B cell (primary cell): ENCODE results near the gene MYLK3. TPM values are rescaled to one million over a fixed set of nuclear protein-coding genes. Genes with fewer than 3 reads are reported as not detected.
A peak's percentile ranks its signal among the peaks of the same experiment; 100 is the strongest.

ENCODE experiments used
- ATAC-seq: fragments of 200-7000 bp; cut with Tn5 transposase; one replicate; pipeline ENCODE4 v1.10.0; 2021; ENCODE audit warnings: low read depth, mild to moderate bottlenecking, moderate number of reproducible peaks, moderate library complexity
- CTCF ChIA-PET: fragments of 350-600 bp; sonication (Branson Sonifier 250); formaldehyde crosslinking; loops from one replicate; lab custom pipeline; 2021; ENCODE audit warnings: antibody characterized with exemption, inconsistent platforms; lab: Charles Lee
- POLR2A ChIA-PET: fragments of 350-600 bp; sonication (Branson Sonifier 250); formaldehyde crosslinking; loops from one replicate; lab custom pipeline; 2021; ENCODE audit warnings: antibody characterized with exemption; lab: Charles Lee
- DNase-seq: peaks from one replicate; pipeline ENCODE4 v3.0.0; 2013
- H2AFZ ChIP-seq: 2 replicates; pipeline ENCODE4 v1.6.1; 2012; ENCODE audit warnings: mild to moderate bottlenecking, low read depth, low read length; ENCODE audit not compliant: insufficient read depth, poor library complexity, severe bottlenecking
- H3K27ac ChIP-seq, 2 donors: 1 replicate in 1 of 2; 2 replicates in 1 of 2; pipeline ENCODE4 v1.5.1; 2012 to 2013; ENCODE audit warnings: low read length in 2 of 2, mild to moderate bottlenecking in 2 of 2, moderate library complexity in 1 of 2
- H3K27me3 ChIP-seq, 4 experiments: fragments of 200-600 bp in 1 of 4; sonication (generic) in 1 of 4; replicated peaks in 1 of 4; 1 replicate in 2 of 4; 2 replicates in 2 of 4; pipeline versions ENCODE4 v1.6.1 to v1.7.0; 2013 to 2016; ENCODE audit warnings: low read length in 3 of 4, mild to moderate bottlenecking in 2 of 4, mixed read lengths in 1 of 4, moderate library complexity in 1 of 4; ENCODE audit not compliant: insufficient read depth in 4 of 4, control insufficient read depth in 3 of 4; ENCODE audit errors: control extremely low read depth in 1 of 4
- H3K36me3 ChIP-seq, 2 experiments: replicated peaks in 1 of 2; 1 replicate in 1 of 2; 2 replicates in 1 of 2; pipeline versions ENCODE4 v1.6.1 to v1.7.1; 2013; ENCODE audit warnings: low read length in 1 of 2; ENCODE audit not compliant: insufficient read depth in 2 of 2, control insufficient read depth in 1 of 2; ENCODE audit errors: control extremely low read depth in 1 of 2, extremely low read depth in 1 of 2
- H3K4me1 ChIP-seq, 2 donors: fragments of 200-600 bp in 1 of 2; sonication (generic) in 1 of 2; 1 replicate in 1 of 2; 2 replicates in 1 of 2; pipeline versions ENCODE4 v1.5.1 to v1.6.1; 2013 to 2017; ENCODE audit warnings: low read length in 2 of 2; ENCODE audit not compliant: control insufficient read depth in 2 of 2, insufficient read depth in 2 of 2
- H3K4me2 ChIP-seq: replicated peaks from 2 replicates; pipeline ENCODE3; 2012; ENCODE audit warnings: mild to moderate bottlenecking, low read depth, low read length; ENCODE audit not compliant: poor library complexity, severe bottlenecking
- H3K4me3 ChIP-seq, 5 experiments: fragments of 200-600 bp in 1 of 5; sonication (generic) in 1 of 5; 1 replicate in 3 of 5; 2 replicates in 2 of 5; pipeline versions ENCODE4 v1.5.1 to v1.7.0; 2011 to 2016; ENCODE audit warnings: low read length in 4 of 5, mild to moderate bottlenecking in 4 of 5, low read depth in 2 of 5, control low read depth in 1 of 5, moderate library complexity in 1 of 5; ENCODE audit not compliant: insufficient read depth in 1 of 5; ENCODE audit errors: control extremely low read depth in 1 of 5, extremely low read depth in 1 of 5
- H3K79me2 ChIP-seq: fragments of 200-600 bp; sonication (generic); one replicate; pipeline ENCODE4 v1.6.0; 2016; ENCODE audit warnings: low read length; ENCODE audit not compliant: control insufficient read depth, insufficient read depth
- H3K9ac ChIP-seq: fragments of 200-600 bp; sonication (generic); 2 replicates; pipeline ENCODE4 v1.6.1; 2017; ENCODE audit warnings: mild to moderate bottlenecking, low read length, moderate library complexity
- H3K9me3 ChIP-seq, 3 donors: one replicate each; pipeline versions ENCODE4 v1.6.1 to v1.7.1; 2013; ENCODE audit warnings: low read length in 2 of 3; ENCODE audit not compliant: control insufficient read depth in 2 of 3, insufficient read depth in 1 of 3; ENCODE audit errors: control extremely low read depth in 1 of 3
- H4K20me1 ChIP-seq: 2 replicates; pipeline ENCODE4 v1.6.0; 2012; ENCODE audit warnings: mild to moderate bottlenecking, low read length; ENCODE audit not compliant: insufficient read depth, control insufficient read depth, poor library complexity, severe bottlenecking
- H3K27ac Mint-ChIP-seq: one replicate; pipeline ENCODE4 v1.8.0; 2021; ENCODE audit warnings: mixed read lengths
- H3K27me3 Mint-ChIP-seq: one replicate; pipeline ENCODE4 v1.8.0; 2021; ENCODE audit warnings: mixed read lengths
- H3K4me1 Mint-ChIP-seq: one replicate; pipeline ENCODE4 v1.8.0; 2021; ENCODE audit warnings: mixed read lengths
- H3K4me3 Mint-ChIP-seq: one replicate; pipeline ENCODE4 v1.8.0; 2021; ENCODE audit warnings: mixed read lengths
- H3K9me3 Mint-ChIP-seq: one replicate; pipeline ENCODE4 v1.8.0; 2022; ENCODE audit warnings: mixed read lengths; ENCODE audit not compliant: insufficient read depth
- CTCF ChIP-seq: fragments of 200-600 bp; IDR thresholded peaks from one replicate; pipeline ENCODE4 v1.8.0; 2022; ENCODE audit warnings: antibody characterized with exemption, mild to moderate bottlenecking
- EZH2 ChIP-seq: IDR thresholded peaks from 2 replicates; pipeline ENCODE4 v1.6.1; 2012; ENCODE audit warnings: borderline replicate concordance, low read depth, mild to moderate bottlenecking, moderate library complexity, low read length; ENCODE audit not compliant: insufficient read depth, poor library complexity, severe bottlenecking
- WGBS: methylation state at CpG from one replicate; pipeline ENCODE4 v1.1.5; 2013; ENCODE audit warnings: missing lambda C conversion rate; ENCODE audit not compliant: insufficient coverage; 5-methylcytosine and 5-hydroxymethylcytosine counted together
- intact Hi-C: fragments of 100-400 bp; cut with micrococcal nuclease; formaldehyde crosslinking; loops from one replicate; pipeline ENCODE4 v1.10.0; 2022
- polyA plus RNA-seq: library from polyadenylated mRNA; depleted of rRNA; stranded (reverse); fragments of >200 nt; gene quantifications from 2 replicates; pipeline ENCODE4 v1.2.3, GENCODE V29; 2012
- total RNA-seq, 2 donors: library from RNA; stranded (reverse); fragments of 120-200 nt in 1 of 2; gene quantifications; 1 replicate in 1 of 2; 2 replicates in 1 of 2; pipeline versions ENCODE4 v1.2.3 to v1.2.4, GENCODE V29; 2013 to 2022

The MYLK3 gene
- total and polyA plus RNA-seq, 2 donors (not counting 1 experiment from before 2014, with no cell fraction given), result 0.01 to 0.10 TPM

GRCh38 chr16:46788891-46789474, 40.8 kb upstream of the MYLK3 start:
- Mint-ChIP-seq H3K27ac (peak overlapping the region; percentile 81), H3K27me3 (no peaks in the 10 kb centered on the region), H3K9me3 (peaks cover 6% of the 10 kb centered on the region), H3K4me1 (peaks cover 52% of the 10 kb centered on the region), H3K4me3 (peak overlapping the region; percentile 14)
- peak overlapping the region; percentile 55 for H2AFZ ChIP-seq
- 60% methylated on average over 1 of the region's 3 CpGs for WGBS
- H4K20me1 ChIP-seq, result no peaks in the 10 kb centered on the region
- peaks cover 36 to 42% of the 10 kb centered on the region in 2 donors for H3K4me1 ChIP-seq
- H3K27ac ChIP-seq, result peak overlapping the region in 1 of 2 donors; percentile 70
- intact Hi-C loops, result loop anchor here (2.0 to 5.0 kb wide), 2 partner anchors 128 to 184 kb away; partner anchors contain the start of gene DNAJA2
- TF ChIP-seq EZH2, result no peak
- no peak for TF ChIP-seq CTCF
- ATAC-seq (no peak), DNase-seq (peak; percentile 34)
- H3K79me2 ChIP-seq, result peaks cover 4% of the 10 kb centered on the region
- peak overlapping the region; percentile 93 for H3K4me2 ChIP-seq
- H3K27me3 ChIP-seq, result no peaks in the 10 kb centered on the region
- ChIA-PET CTCF (interaction anchor here (0.6 to 1.2 kb wide), 2 partner anchors 37 to 41 kb away, joined by 4 read pairs; no protein-coding TSS in a partner anchor), POLR2A (interaction anchor here (0.6 to 1.4 kb wide), 2 partner anchors 12 to 99 kb away, joined by 3 to 8 read pairs; no protein-coding TSS in a partner anchor)
- H3K36me3 ChIP-seq, result no peaks in the 10 kb centered on the region
- H3K9ac ChIP-seq, result no peak overlapping the region
- H3K9me3 ChIP-seq, result peaks cover 8 to 20% (median 14%) of the 10 kb centered on the region in 3 donors
- peak overlapping the region in 1 of 5 experiments; percentile 90 for H3K4me3 ChIP-seq

- Mint-ChIP-seq H3K27ac (peak overlapping the region; percentile 56), H3K9me3 (peaks cover 6% of the 10 kb centered on the region), H3K4me1 (peaks cover 55% of the 10 kb centered on the region), H3K27me3 (no peaks in the 10 kb centered on the region), H3K4me3 (peak overlapping the region; percentile 8)
- Histone ChIP-seq H3K79me2 (no peaks in the 10 kb centered on the region), H3K9me3 (peaks cover 5 to 17% (median 14%) of the 10 kb centered on the region in 3 donors), H3K36me3 (no peaks in the 10 kb centered on the region), H3K27me3 (no peaks in the 10 kb centered on the region), H3K4me3 (no peak overlapping the region), H3K9ac (no peak overlapping the region), H3K4me1 (peaks cover 36 to 42% of the 10 kb centered on the region in 2 donors), H2AFZ (no peak overlapping the region), H4K20me1 (no peaks in the 10 kb centered on the region), H3K27ac (peak overlapping the region; percentile 73 to 75), H3K4me2 (peak overlapping the region; percentile 93)
- ChIA-PET CTCF (interaction anchor here (0.6 to 1.2 kb wide), 8 partner anchors 44 to 735 kb away, joined by 3 to 9 read pairs (median 3); no protein-coding TSS in a partner anchor), POLR2A (interaction anchor here (0.7 to 1.2 kb wide), 5 partner anchors 9 to 186 kb away, joined by 4 to 9 read pairs (median 7); partner anchors contain the start of gene DNAJA2)
- WGBS, result no CpG with 5 or more reads among the region's 1 CpG
- ATAC-seq (peak; percentile 40), DNase-seq (peak; percentile 82)
- intact Hi-C loops, result loop anchor here (2.0 to 5.0 kb wide), 2 partner anchors 129 to 185 kb away; partner anchors contain the start of gene DNAJA2
- no peak for TF ChIP-seq CTCF
- no peak for TF ChIP-seq EZH2
Observed at GRCh38 chr16:46787909-46788308, 39.8 kb upstream of the MYLK3 start.
